SK-N-SH treated with all-trans-retinoic acid at 6 μM for 48 hours (cell line): Measurements from ENCODE around the gene MST1.

ENCODE experiments used
- ATAC-seq: fragments of 200-7000 bp; cut with Tn5 transposase; 3 replicates; pipeline ENCODE4 v1.9.1; 2020; ENCODE audit warnings: mild to moderate bottlenecking, moderate library complexity
- ARNTL ChIP-seq: fragments of 450-650 bp; formaldehyde crosslinking; IDR thresholded peaks from 2 replicates; pipeline ENCODE4 v1.5.0; 2020; ENCODE audit warnings: low read depth, mild to moderate bottlenecking, moderate library complexity, borderline replicate concordance
- BACH2 ChIP-seq: fragments of 250-450 bp; sonication (Bioruptor Pico); IDR thresholded peaks from 2 replicates; pipeline ENCODE4 v1.9.0; 2021; ENCODE audit warnings: mild to moderate bottlenecking, borderline replicate concordance
- CSDC2 ChIP-seq: fragments of 250-450 bp; sonication (Bioruptor Pico); IDR thresholded peaks from 2 replicates; pipeline ENCODE4 v1.5.0; 2020; ENCODE audit warnings: mild to moderate bottlenecking, moderate library complexity
- ESRRG ChIP-seq: fragments of 250-450 bp; sonication (Bioruptor Pico); IDR thresholded peaks from 2 replicates; pipeline ENCODE4 v1.6.1; 2021; ENCODE audit warnings: mild to moderate bottlenecking
- GLIS3 ChIP-seq: fragments of 250-450 bp; sonication (Bioruptor Pico); IDR thresholded peaks from 2 replicates; pipeline ENCODE4 v1.5.0; 2020; ENCODE audit warnings: mild to moderate bottlenecking, moderate library complexity
- ISL1 ChIP-seq: fragments of 250-450 bp; sonication (Bioruptor Pico); IDR thresholded peaks from 2 replicates; pipeline ENCODE4 v2.1.2; 2022; ENCODE audit warnings: mild to moderate bottlenecking, moderate library complexity
- OSR1 ChIP-seq: fragments of 250-450 bp; sonication (Bioruptor Pico); IDR thresholded peaks from 2 replicates; pipeline ENCODE4 v1.8.0; 2022; ENCODE audit warnings: moderate library complexity, mild to moderate bottlenecking, inconsistent platforms
- PPARA ChIP-seq: fragments of 250-450 bp; sonication (Bioruptor Pico); IDR thresholded peaks from 2 replicates; pipeline ENCODE4 v1.5.0; 2020; ENCODE audit warnings: mild to moderate bottlenecking, borderline replicate concordance
- RARB ChIP-seq: fragments of 250-450 bp; sonication (Bioruptor Pico); IDR thresholded peaks from 2 replicates; pipeline ENCODE4 v1.8.0; 2021; ENCODE audit warnings: mild to moderate bottlenecking, moderate library complexity
- SNAI2 ChIP-seq: fragments of 250-450 bp; sonication (Bioruptor Pico); IDR thresholded peaks from 2 replicates; pipeline ENCODE4 v1.5.0; 2020; ENCODE audit warnings: mild to moderate bottlenecking, moderate library complexity
- TCF4 ChIP-seq: fragments of 250-450 bp; sonication (Bioruptor Pico); IDR thresholded peaks from 2 replicates; pipeline ENCODE4 v1.8.0; 2021; ENCODE audit warnings: mild to moderate bottlenecking, moderate library complexity, borderline replicate concordance
- TOX ChIP-seq: fragments of 250-450 bp; sonication (Bioruptor Pico); IDR thresholded peaks from 2 replicates; pipeline ENCODE4 v1.8.0; 2021; ENCODE audit warnings: mild to moderate bottlenecking, moderate library complexity, borderline replicate concordance
- ZFP3 ChIP-seq: fragments of 250-450 bp; sonication (Bioruptor Pico); IDR thresholded peaks from 2 replicates; pipeline ENCODE4 v1.5.0; 2020; ENCODE audit warnings: mild to moderate bottlenecking, moderate library complexity
- ZNF565 ChIP-seq: fragments of 450-650 bp; formaldehyde crosslinking; conservative IDR thresholded peaks from 2 replicates; pipeline ENCODE4 v1.5.0; 2020; ENCODE audit warnings: low read depth, mild to moderate bottlenecking, moderate library complexity
- ZNF70 ChIP-seq: fragments of 450-650 bp; formaldehyde crosslinking; IDR thresholded peaks from 2 replicates; pipeline ENCODE4 v1.5.0; 2020; ENCODE audit warnings: mild to moderate bottlenecking, moderate library complexity
- ZNF8 ChIP-seq: fragments of 450-650 bp; formaldehyde crosslinking; IDR thresholded peaks from 2 replicates; pipeline ENCODE4 v1.5.0; 2020; ENCODE audit warnings: mild to moderate bottlenecking, moderate library complexity
- TF ChIP-seq, protein P1 (sequence below): fragments of 250-450 bp; sonication (Bioruptor Pico); IDR thresholded peaks from 2 replicates; pipeline ENCODE4 v1.5.1; 2020; ENCODE audit warnings: low read depth, mild to moderate bottlenecking, moderate library complexity
- TF ChIP-seq, protein P2 (sequence below): fragments of 250-450 bp; sonication (Bioruptor Pico); IDR thresholded peaks from 2 replicates; pipeline ENCODE4 v1.5.1; 2021; ENCODE audit warnings: mild to moderate bottlenecking, moderate library complexity
- TF ChIP-seq, protein P3 (sequence below): fragments of 250-450 bp; sonication (Bioruptor Pico); IDR thresholded peaks from 2 replicates; pipeline ENCODE4 v1.8.0; 2021; ENCODE audit warnings: low read depth, mild to moderate bottlenecking, moderate library complexity, borderline replicate concordance
- TF ChIP-seq, protein P4 (sequence below): fragments of 250-450 bp; sonication (Bioruptor Pico); IDR thresholded peaks from 2 replicates; pipeline ENCODE4 v1.8.0; 2020; ENCODE audit warnings: mild to moderate bottlenecking, moderate library complexity, borderline replicate concordance

Gene MST1

DNA sequence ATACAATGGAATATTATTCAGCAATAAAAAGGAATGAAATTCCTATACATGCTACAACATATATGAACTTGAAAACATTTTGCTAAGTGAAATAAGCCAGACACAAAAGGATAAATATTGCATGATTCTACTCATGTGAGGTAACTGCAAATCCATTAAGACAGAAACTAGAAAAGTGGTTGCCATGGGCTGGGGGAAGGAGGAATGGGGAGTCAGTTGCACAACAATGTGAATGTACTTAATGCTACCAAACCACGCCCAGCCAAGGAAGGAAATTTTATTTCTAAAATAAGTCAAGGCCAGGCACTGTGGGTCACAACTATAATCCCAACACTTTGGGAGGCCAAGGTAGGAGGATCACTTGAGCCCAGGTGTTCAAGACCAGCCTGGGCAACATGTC is 44.3 kb upstream of the MST1 start:
- TF ChIP-seq CSDC2 (CRISPR knock-in tag) (no peak), RARB (CRISPR knock-in tag) (no peak), GLIS3 (CRISPR knock-in tag) (no peak), ESRRG (CRISPR knock-in tag) (no peak), ZNF8 (CRISPR knock-in tag) (no peak), BACH2 (no peak), TOX (no peak), ZFP3 (CRISPR knock-in tag) (no peak)
- TF ChIP-seq, protein P1, sequence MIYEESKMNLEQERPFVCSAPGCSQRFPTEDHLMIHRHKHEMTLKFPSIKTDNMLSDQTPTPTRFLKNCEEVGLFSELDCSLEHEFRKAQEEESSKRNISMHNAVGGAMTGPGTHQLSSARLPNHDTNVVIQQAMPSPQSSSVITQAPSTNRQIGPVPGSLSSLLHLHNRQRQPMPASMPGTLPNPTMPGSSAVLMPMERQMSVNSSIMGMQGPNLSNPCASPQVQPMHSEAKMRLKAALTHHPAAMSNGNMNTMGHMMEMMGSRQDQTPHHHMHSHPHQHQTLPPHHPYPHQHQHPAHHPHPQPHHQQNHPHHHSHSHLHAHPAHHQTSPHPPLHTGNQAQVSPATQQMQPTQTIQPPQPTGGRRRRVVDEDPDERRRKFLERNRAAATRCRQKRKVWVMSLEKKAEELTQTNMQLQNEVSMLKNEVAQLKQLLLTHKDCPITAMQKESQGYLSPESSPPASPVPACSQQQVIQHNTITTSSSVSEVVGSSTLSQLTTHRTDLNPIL (CRISPR knock-in tag), result no peak
- no peak for ATAC-seq

DNA sequence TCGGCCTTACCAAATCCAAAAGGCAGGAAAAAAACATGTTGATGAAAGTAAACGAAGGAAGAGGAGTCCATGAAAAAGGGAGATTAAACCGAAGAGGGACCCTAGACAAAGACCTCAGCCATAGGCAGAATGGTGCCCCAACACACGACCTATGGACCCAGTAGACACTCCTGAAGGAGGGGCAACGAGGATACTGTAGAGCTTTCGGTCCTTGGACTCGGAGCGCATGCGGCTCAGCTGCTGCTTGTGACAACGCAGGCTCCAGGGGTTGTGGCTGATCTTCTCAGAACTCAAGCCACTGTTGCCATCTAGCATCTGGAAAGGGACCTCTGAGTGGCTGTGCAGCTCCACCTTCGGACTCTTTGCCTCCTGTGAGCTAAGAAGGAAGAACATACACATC is 43.3 kb upstream of the MST1 start:
- TF ChIP-seq ZNF565 (no peak), RARB (CRISPR knock-in tag) (no peak), OSR1 (CRISPR knock-in tag) (no peak), CSDC2 (CRISPR knock-in tag) (no peak), PPARA (CRISPR knock-in tag) (no peak), BACH2 (no peak), ISL1 (no peak), ARNTL (CRISPR knock-in tag) (no peak)
- TF ChIP-seq, protein P2, sequence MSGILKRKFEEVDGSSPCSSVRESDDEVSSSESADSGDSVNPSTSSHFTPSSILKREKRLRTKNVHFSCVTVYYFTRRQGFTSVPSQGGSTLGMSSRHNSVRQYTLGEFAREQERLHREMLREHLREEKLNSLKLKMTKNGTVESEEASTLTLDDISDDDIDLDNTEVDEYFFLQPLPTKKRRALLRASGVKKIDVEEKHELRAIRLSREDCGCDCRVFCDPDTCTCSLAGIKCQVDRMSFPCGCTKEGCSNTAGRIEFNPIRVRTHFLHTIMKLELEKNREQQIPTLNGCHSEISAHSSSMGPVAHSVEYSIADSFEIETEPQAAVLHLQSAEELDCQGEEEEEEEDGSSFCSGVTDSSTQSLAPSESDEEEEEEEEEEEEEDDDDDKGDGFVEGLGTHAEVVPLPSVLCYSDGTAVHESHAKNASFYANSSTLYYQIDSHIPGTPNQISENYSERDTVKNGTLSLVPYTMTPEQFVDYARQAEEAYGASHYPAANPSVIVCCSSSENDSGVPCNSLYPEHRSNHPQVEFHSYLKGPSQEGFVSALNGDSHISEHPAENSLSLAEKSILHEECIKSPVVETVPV (CRISPR knock-in tag), result no peak
- TF ChIP-seq, protein P3, sequence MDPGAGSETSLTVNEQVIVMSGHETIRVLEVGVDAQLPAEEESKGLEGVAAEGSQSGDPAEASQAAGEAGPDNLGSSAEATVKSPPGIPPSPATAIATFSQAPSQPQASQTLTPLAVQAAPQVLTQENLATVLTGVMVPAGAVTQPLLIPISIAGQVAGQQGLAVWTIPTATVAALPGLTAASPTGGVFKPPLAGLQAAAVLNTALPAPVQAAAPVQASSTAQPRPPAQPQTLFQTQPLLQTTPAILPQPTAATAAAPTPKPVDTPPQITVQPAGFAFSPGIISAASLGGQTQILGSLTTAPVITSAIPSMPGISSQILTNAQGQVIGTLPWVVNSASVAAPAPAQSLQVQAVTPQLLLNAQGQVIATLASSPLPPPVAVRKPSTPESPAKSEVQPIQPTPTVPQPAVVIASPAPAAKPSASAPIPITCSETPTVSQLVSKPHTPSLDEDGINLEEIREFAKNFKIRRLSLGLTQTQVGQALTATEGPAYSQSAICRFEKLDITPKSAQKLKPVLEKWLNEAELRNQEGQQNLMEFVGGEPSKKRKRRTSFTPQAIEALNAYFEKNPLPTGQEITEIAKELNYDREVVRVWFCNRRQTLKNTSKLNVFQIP (CRISPR knock-in tag), result no peak
- ATAC-seq, result no peak

DNA sequence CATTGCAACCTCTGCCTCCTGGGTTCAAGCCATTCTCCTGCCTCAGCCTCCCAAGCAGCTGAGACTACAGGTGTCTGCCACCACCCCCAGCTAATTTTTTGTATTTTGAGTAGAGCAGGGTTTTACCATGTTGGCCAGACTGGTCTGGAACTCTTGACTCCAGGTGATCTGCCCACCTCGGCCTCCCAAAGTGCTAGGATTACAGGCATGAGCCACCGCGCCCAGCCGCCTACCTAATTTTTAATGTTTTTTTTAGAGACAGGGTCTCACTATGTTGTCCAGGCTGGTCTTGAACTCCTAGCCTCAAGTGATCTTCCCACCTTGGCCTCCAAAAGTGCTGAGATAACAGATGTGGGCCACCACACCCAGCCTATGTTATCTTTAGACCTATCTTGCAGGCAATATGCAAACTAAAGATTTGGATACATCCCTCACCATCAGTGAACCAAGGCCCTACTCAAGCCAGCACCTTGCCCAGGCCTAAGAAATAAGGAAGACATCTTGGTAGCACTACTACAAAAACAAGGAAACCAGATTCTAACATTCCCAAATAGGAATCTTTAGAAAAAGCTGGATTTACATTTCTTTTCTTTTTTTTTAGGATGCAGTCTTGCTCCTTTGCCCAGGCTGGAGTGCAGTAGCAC is 40.8 kb upstream of the MST1 start:
- TF ChIP-seq, protein P1 (CRISPR knock-in tag), result no peak
- TF ChIP-seq, protein P3 (CRISPR knock-in tag), result no peak
- TF ChIP-seq, protein P4, sequence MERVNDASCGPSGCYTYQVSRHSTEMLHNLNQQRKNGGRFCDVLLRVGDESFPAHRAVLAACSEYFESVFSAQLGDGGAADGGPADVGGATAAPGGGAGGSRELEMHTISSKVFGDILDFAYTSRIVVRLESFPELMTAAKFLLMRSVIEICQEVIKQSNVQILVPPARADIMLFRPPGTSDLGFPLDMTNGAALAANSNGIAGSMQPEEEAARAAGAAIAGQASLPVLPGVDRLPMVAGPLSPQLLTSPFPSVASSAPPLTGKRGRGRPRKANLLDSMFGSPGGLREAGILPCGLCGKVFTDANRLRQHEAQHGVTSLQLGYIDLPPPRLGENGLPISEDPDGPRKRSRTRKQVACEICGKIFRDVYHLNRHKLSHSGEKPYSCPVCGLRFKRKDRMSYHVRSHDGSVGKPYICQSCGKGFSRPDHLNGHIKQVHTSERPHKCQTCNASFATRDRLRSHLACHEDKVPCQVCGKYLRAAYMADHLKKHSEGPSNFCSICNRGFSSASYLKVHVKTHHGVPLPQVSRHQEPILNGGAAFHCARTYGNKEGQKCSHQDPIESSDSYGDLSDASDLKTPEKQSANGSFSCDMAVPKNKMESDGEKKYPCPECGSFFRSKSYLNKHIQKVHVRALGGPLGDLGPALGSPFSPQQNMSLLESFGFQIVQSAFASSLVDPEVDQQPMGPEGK, result no peak
- TF ChIP-seq TCF4 (CRISPR knock-in tag) (no peak), ZNF70 (CRISPR knock-in tag) (no peak), OSR1 (CRISPR knock-in tag) (no peak), SNAI2 (no peak), TOX (no peak), CSDC2 (CRISPR knock-in tag) (no peak)
- TF ChIP-seq, all 23 proteins: peak for 0
- ATAC-seq, result no peak
